CD14-positive monocyte (primary cell): Measurements from ENCODE around the gene LCOR. TPM values are rescaled to one million over a fixed set of nuclear protein-coding genes. Genes with fewer than 3 reads are reported as not detected.

Experiments
- DNase-seq, 3 donors: peaks; one replicate each; pipeline ENCODE4 v3.0.0-alpha.2; 2011 to 2022
- H2AFZ ChIP-seq: 2 replicates; pipeline ENCODE4 v1.6.0; 2012; ENCODE audit warnings: mild to moderate bottlenecking, low read depth, low read length, inconsistent platforms; ENCODE audit not compliant: insufficient read depth, poor library complexity, severe bottlenecking
- H3K27ac ChIP-seq, 2 donors: 1 replicate in 1 of 2; 2 replicates in 1 of 2; pipeline ENCODE4 v1.5.1; 2012 to 2013; ENCODE audit warnings: low read length in 2 of 2, control low read depth in 1 of 2, inconsistent platforms in 1 of 2, low read depth in 1 of 2, mild to moderate bottlenecking in 1 of 2
- H3K27me3 ChIP-seq, 2 donors: one replicate each; pipeline versions ENCODE4 v1.6.0 to v1.6.1; 2011 to 2013; ENCODE audit warnings: low read length in 2 of 2; ENCODE audit not compliant: control insufficient read depth in 2 of 2, insufficient read depth in 2 of 2
- H3K36me3 ChIP-seq, 2 donors: replicated peaks in 1 of 2; 1 replicate in 1 of 2; 2 replicates in 1 of 2; pipeline versions ENCODE4 v1.5.1 to v1.6.1; 2012 to 2013; ENCODE audit warnings: low read length in 2 of 2, control low read depth in 1 of 2, inconsistent platforms in 1 of 2, mild to moderate bottlenecking in 1 of 2; ENCODE audit not compliant: insufficient read depth in 2 of 2, control insufficient read depth in 1 of 2
- H3K4me1 ChIP-seq, 2 donors: 1 replicate in 1 of 2; 2 replicates in 1 of 2; pipeline versions ENCODE4 v1.5.1 to v1.6.1; 2012 to 2013; ENCODE audit warnings: low read length in 2 of 2, control low read depth in 1 of 2, inconsistent platforms in 1 of 2, mild to moderate bottlenecking in 1 of 2, moderate library complexity in 1 of 2; ENCODE audit not compliant: insufficient read depth in 2 of 2, control insufficient read depth in 1 of 2
- H3K4me2 ChIP-seq: replicated peaks from 2 replicates; pipeline ENCODE3; 2012; ENCODE audit warnings: low read length, moderate library complexity, mild to moderate bottlenecking; ENCODE audit not compliant: poor library complexity, severe bottlenecking; ENCODE audit errors: extremely low read depth
- H3K4me3 ChIP-seq, 3 experiments: fragments of 200-600 bp in 1 of 3; sonication (generic) in 1 of 3; replicated peaks in 1 of 3; 1 replicate in 2 of 3; 2 replicates in 1 of 3; pipeline ENCODE4 v1.5.1; 2011 to 2013; ENCODE audit warnings: low read length in 3 of 3, mild to moderate bottlenecking in 3 of 3, control low read depth in 2 of 3, low read depth in 2 of 3, inconsistent platforms in 1 of 3, moderate library complexity in 1 of 3
- H3K79me2 ChIP-seq: 2 replicates; pipeline ENCODE4 v1.6.0; 2012; ENCODE audit warnings: mild to moderate bottlenecking, control low read depth, inconsistent platforms, low read length, moderate library complexity; ENCODE audit not compliant: insufficient read depth
- H3K9ac ChIP-seq: 2 replicates; pipeline ENCODE4 v1.6.0; 2017; ENCODE audit warnings: low read length, mild to moderate bottlenecking; ENCODE audit not compliant: insufficient read depth, poor library complexity, severe bottlenecking
- H3K9me3 ChIP-seq, 2 donors: replicated peaks in 1 of 2; 1 replicate in 1 of 2; 2 replicates in 1 of 2; pipeline versions ENCODE4 v1.5.1 to v1.6.1; 2012 to 2013; ENCODE audit warnings: low read length in 2 of 2, control low read depth in 1 of 2; ENCODE audit not compliant: control insufficient read depth in 1 of 2, insufficient read depth in 1 of 2
- H4K20me1 ChIP-seq: 2 replicates; pipeline ENCODE4 v1.6.0; 2012; ENCODE audit warnings: mild to moderate bottlenecking, low read length, control low read depth, moderate library complexity; ENCODE audit not compliant: insufficient read depth
- H3K27ac Mint-ChIP-seq, 7 donors: one replicate each; pipeline ENCODE4 v1.8.0; 2020; ENCODE audit warnings: mild to moderate bottlenecking in 7 of 7, mixed read lengths in 7 of 7, moderate library complexity in 6 of 7, inconsistent platforms in 2 of 7
- H3K27me3 Mint-ChIP-seq, 3 donors: one replicate each; pipeline ENCODE4 v1.8.0; 2021 to 2022; ENCODE audit warnings: low read depth in 3 of 3, mild to moderate bottlenecking in 3 of 3, mixed read lengths in 3 of 3, moderate library complexity in 3 of 3, inconsistent platforms in 1 of 3
- H3K36me3 Mint-ChIP-seq, 2 donors: one replicate each; pipeline ENCODE4 v1.8.0; 2020; ENCODE audit warnings: mixed read lengths in 2 of 2, inconsistent platforms in 1 of 2, mild to moderate bottlenecking in 1 of 2
- H3K4me1 Mint-ChIP-seq: one replicate; pipeline ENCODE4 v1.8.0; 2020; ENCODE audit warnings: mild to moderate bottlenecking, mixed read lengths
- H3K4me3 Mint-ChIP-seq, 2 donors: one replicate each; pipeline ENCODE4 v1.8.0; 2020; ENCODE audit warnings: mild to moderate bottlenecking in 2 of 2, mixed read lengths in 2 of 2, moderate library complexity in 1 of 2
- H3K9me3 Mint-ChIP-seq, 7 donors: one replicate each; pipeline ENCODE4 v1.8.0; 2020 to 2022; ENCODE audit warnings: mixed read lengths in 7 of 7, mild to moderate bottlenecking in 6 of 7, moderate library complexity in 6 of 7, inconsistent platforms in 2 of 7
- WGBS: methylation state at CpG from one replicate; pipeline ENCODE4 v1.1.5; 2013; ENCODE audit warnings: missing lambda C conversion rate; ENCODE audit not compliant: insufficient coverage; 5-methylcytosine and 5-hydroxymethylcytosine counted together
- intact Hi-C, 2 donors: fragments of 100-400 bp; cut with micrococcal nuclease; formaldehyde crosslinking; loops; one replicate each; pipeline versions ENCODE4 v1.15.0 to v1.15.1; 2023
- polyA plus RNA-seq, 3 donors: library from polyadenylated mRNA; depleted of rRNA in 1 of 3; unstranded in 2 of 3; stranded (reverse) in 1 of 3; fragments of 300-500 nt in 2 of 3; fragments of >200 nt in 1 of 3; fragmentation: Illumina TruSeq in 2 of 3; gene quantifications; 1 replicate in 2 of 3; 2 replicates in 1 of 3; pipeline ENCODE4 v1.2.3, GENCODE V29; 2012 to 2021
- TF ChIP-seq, protein P1 (sequence below): fragments of 200-600 bp; IDR thresholded peaks from one replicate; pipeline ENCODE4 v1.8.0; 2022; ENCODE audit warnings: antibody characterized with exemption, mild to moderate bottlenecking

The LCOR gene
- polyA plus RNA-seq, 3 donors, result 5.7 to 11.8 (median 10.0) TPM

DNA sequence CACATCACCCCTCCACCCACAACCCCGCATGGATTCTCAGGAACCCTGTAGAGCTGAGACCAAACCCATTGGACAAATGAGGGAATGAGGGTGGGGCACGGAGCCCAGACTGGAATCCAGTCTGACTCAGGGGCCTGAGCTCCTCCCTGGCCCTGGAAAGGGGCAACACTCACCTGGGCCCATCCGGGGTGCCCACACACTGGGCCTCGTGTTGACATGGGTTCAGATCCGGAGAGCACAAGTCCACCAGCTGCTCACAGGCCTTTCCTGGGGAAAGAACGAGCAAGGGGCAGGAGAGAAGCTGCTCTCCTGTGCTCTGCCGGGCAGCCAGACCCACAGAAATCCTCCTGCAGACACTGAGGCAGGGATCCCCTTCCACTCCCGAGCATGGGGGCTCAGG is 181.5 kb downstream of the LCOR start:
- Histone ChIP-seq H3K9ac (no peak overlapping the region), H3K9me3 (no peaks in the 10 kb centered on the region), H3K36me3 (no peaks in the 10 kb centered on the region), H3K27me3 (no peaks in the 10 kb centered on the region), H3K27ac (no peak overlapping the region), H4K20me1 (no peaks in the 10 kb centered on the region), H3K79me2 (no peaks in the 10 kb centered on the region), H3K4me1 (no peaks in the 10 kb centered on the region), H2AFZ (no peak overlapping the region), H3K4me2 (no peak overlapping the region), H3K4me3 (no peak overlapping the region)
- intact Hi-C loops, result no loop called here
- Mint-ChIP-seq H3K9me3 (peaks cover 0 to 4% (median 0%) of the 10 kb centered on the region in 7 donors), H3K36me3 (no peaks in the 10 kb centered on the region), H3K4me1 (peaks cover 2% of the 10 kb centered on the region), H3K4me3 (no peak overlapping the region), H3K27ac (no peak overlapping the region), H3K27me3 (peaks cover 0 to 6% (median 2%) of the 10 kb centered on the region in 3 donors)
- no peak for DNase-seq
- TF ChIP-seq, protein P1, sequence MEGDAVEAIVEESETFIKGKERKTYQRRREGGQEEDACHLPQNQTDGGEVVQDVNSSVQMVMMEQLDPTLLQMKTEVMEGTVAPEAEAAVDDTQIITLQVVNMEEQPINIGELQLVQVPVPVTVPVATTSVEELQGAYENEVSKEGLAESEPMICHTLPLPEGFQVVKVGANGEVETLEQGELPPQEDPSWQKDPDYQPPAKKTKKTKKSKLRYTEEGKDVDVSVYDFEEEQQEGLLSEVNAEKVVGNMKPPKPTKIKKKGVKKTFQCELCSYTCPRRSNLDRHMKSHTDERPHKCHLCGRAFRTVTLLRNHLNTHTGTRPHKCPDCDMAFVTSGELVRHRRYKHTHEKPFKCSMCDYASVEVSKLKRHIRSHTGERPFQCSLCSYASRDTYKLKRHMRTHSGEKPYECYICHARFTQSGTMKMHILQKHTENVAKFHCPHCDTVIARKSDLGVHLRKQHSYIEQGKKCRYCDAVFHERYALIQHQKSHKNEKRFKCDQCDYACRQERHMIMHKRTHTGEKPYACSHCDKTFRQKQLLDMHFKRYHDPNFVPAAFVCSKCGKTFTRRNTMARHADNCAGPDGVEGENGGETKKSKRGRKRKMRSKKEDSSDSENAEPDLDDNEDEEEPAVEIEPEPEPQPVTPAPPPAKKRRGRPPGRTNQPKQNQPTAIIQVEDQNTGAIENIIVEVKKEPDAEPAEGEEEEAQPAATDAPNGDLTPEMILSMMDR, result no peak
- 84% methylated on average over 7 of the region's 8 CpGs for WGBS

DNA sequence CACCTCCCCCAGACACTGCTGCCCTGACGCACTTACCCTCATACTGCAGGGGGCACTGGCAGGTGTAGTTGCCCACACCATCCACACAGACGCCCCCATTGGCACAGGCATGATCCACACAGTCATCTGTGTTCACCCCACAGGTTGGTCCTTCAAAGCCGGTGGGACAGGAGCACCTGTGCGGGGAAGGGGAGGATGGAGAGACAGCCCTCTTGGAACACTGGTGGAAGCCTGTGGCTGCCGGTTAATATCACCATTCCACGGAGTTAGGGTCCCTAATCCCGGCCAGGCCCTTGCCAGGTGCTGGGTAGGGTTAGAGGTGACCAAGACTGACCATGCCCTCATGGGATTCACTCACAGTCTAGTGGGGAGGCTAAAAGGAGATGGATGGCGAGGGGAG is 181.9 kb downstream of the LCOR start:
- Mint-ChIP-seq H3K4me1 (peaks cover 2% of the 10 kb centered on the region), H3K27me3 (peaks cover 0 to 7% (median 2%) of the 10 kb centered on the region in 3 donors), H3K36me3 (no peaks in the 10 kb centered on the region)

More for the DNA sequence above, 181.9 kb downstream of the LCOR start:
- H3K36me3 ChIP-seq, result no peaks in the 10 kb centered on the region
- no peak overlapping the region for H2AFZ ChIP-seq
- H3K27ac Mint-ChIP-seq, result peak overlapping the region in 1 of 7 donors; percentile 35
- H3K4me1 ChIP-seq, result no peaks in the 10 kb centered on the region
- no peak overlapping the region for H3K9ac ChIP-seq
- H3K27me3 ChIP-seq, result no peaks in the 10 kb centered on the region
- H3K27ac ChIP-seq, result no peak overlapping the region
- H3K9me3 ChIP-seq, result no peaks in the 10 kb centered on the region
- WGBS, result 93% methylated on average over 6 of the region's 8 CpGs
- peaks cover 0 to 3% (median 0%) of the 10 kb centered on the region in 7 donors for H3K9me3 Mint-ChIP-seq
- intact Hi-C loops, result no loop called here
- no peak for DNase-seq
- no peaks in the 10 kb centered on the region for H4K20me1 ChIP-seq
- TF ChIP-seq, protein P1, result no peak
- no peak overlapping the region for H3K4me2 ChIP-seq
- H3K4me3 ChIP-seq, result no peak overlapping the region
- no peaks in the 10 kb centered on the region for H3K79me2 ChIP-seq
- H3K4me3 Mint-ChIP-seq, result no peak overlapping the region
